NCI-H2029 treated with DMSO at 0.1 percent for 48 hours (cell line): Measurements from ENCODE around the gene C16orf95.

ENCODE experiments used
- DNase-seq: peaks from one replicate; lab custom pipeline; 2025; lab: John Stamatoyannopoulos, UW

The C16orf95 gene

DNA sequence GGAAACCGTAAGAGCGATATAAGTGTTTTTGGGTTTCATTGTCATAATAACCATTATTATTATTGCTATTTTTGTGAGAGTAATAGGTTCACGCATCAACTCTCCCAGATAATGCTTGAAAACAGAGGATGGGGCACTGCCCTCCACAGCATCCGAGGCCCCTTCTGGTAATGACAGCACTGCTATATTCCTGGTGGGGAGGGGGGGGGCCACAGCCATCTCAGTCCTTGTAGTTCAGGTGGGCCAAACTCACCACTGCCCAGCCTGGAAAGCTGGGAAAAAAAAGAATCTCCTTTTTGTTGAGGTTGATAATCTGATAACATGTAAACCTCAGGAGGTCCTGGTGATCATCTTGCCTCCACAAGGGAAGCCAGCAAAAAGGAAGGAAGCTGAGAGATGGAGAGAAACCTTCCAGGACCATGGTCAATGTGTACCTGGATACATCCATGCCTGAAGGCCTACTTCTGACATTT is 706 bp downstream of the C16orf95 start:
- DNase-seq: no peak

DNA sequence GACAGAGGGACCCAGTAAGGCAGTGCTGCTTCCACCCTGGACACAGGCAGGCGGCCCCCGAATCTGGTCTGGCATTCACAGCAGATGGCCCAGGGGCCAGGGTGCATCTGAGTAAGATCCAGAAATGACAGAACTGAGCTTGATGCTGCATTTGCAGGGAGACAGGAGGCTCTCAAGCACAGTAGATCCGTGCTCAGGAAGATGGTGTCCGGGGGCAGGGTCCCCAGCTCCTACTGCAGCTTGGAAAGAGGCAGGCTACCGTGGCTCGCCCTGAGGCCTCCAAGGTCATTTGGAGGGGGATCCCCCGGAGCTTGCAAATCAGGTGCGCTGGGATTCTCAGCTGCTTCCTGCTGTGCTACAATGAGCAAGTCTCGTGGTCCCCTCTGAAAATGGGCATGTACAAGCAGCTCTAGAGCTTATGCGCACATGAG is 2.2 kb downstream of the C16orf95 start:
- no peak for DNase-seq

GRCh38 chr16:87312008-87312407 is 5.2 kb downstream of the C16orf95 start:
- no peak for DNase-seq

GRCh38 chr16:87311387-87311786 is 5.8 kb downstream of the C16orf95 start:
- no peak for DNase-seq

GRCh38 chr16:87310610-87311009 is 6.6 kb downstream of the C16orf95 start:
- no peak for DNase-seq

GRCh38 chr16:87309620-87310525 is 7.3 kb downstream of the C16orf95 start:
- no peak for DNase-seq

DNA sequence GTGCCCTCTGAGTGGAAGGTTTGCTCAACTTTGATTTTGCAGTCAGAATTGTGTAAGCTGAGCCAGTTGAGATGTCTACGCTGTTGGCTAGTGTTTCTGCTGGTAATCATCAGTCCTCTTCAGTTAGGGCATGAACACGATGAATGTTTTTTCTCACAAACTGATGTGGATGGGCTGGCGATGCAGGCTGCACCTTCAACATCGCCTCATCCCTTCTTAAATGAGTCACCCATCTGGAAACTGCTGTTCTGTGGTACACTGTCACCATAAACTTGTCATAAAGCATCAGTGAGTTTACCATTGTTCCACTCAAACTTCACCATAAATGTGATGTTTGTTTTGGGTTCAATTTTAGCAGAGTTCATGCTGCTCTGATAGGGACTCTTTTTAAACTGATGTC is 8.4 kb downstream of the C16orf95 start:
- DNase-seq: no peak

DNA sequence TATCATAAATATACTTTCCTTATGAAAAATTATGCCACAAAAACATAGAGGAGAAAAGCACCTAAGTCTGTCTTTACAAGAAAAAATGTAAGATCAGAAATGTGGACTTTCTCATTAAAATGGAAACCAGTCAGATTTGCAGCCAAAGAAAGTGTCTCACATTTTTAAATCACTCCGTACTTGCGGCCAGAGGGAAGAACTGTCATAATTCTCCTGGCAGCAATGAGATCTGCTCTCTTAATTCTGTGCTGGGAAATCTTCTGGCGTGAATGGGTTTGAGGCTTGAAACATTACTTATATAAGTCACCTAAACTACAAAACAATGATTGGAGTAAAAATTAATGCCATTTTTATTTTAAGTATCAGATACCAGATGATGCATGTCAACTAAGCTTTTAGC is 10.7 kb downstream of the C16orf95 start:
- DNase-seq: no peak

GRCh38 chr16:87305505-87306391 is 11.4 kb downstream of the C16orf95 start:
- no peak for DNase-seq

GRCh38 chr16:87304951-87305350 is 12.2 kb downstream of the C16orf95 start:
- no peak for DNase-seq

DNA sequence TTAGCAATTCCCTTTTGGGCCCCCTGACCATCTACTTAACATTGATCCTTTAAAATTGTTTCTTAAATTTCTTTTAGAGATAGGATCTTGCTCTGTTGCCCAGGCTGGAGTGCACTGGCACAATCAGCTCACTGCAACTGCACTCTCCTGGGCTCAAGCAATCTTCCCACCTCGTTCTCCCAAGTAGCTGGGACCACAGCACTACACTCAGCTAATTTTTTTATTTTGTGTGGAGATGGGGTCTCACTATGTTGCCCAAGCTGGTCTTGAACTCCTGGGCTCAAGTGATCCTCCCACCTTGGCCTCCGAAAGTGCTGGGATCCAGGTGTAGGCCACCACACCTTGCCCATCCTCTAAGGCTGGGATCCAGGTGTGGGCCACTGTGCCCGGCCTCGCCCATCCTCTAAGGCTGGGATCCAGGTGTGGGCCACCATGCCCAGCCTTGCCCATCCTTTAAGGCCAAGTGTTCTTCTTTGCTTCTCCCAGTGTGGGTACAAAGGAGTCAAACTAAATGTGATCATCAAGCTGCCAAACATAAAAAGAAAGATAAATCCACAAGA is 13.2 kb downstream of the C16orf95 start:
- DNase-seq: no peak

DNA sequence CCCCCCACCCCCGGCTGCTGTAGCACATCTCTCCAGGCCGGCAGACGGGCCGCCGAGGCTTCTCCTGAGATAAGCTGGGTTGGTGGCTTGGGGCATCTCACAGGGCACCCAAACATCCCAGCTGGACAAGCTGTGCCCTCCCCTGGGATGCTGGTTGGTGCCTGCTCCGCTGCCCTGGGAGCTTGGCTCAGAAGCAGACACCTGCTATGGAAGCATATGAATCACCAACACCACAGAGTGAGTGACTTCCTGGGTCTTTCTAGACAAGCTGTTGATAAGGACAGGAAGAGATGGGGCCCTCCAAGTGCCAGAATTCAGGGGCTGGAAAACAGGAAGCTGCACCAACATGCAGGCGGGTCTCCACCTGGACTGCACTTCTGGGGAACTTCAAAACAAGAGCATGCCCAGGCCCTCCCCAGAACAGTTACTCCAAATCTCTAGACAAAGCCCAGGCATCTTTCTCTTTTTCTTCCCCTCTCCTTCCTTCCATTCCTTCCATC is 13.7 kb downstream of the C16orf95 start:
- no peak for DNase-seq

DNA sequence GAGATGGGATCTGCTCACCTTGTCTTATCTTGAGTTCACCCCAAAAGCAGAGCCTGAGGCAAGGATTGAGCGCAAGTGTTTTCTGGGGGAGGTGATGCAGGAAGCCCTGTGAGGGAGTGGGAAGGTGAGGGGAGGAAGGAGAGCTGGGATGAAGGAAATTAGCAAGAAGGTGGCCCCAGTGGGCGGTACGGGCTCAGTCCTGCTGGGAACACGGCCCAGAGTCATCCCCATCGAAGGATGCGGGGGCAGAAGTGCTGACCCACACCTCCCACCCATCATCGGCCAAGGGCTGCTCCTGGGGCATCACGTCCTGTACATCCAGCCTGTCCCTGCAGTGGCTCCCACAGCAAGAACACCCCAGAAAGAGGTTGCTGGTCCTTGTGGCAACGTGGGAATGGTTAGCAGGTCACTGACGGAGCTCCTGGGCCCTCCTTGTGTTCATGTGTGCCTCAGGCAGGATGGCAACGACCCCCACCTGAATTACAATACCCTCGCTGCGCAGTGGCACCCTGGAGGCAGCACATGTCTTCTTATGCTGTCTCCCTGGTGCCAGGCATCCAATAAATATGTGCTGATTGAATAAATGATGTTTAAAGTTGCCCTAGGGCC is 18.2 kb downstream of the C16orf95 start:
- no peak for DNase-seq

DNA sequence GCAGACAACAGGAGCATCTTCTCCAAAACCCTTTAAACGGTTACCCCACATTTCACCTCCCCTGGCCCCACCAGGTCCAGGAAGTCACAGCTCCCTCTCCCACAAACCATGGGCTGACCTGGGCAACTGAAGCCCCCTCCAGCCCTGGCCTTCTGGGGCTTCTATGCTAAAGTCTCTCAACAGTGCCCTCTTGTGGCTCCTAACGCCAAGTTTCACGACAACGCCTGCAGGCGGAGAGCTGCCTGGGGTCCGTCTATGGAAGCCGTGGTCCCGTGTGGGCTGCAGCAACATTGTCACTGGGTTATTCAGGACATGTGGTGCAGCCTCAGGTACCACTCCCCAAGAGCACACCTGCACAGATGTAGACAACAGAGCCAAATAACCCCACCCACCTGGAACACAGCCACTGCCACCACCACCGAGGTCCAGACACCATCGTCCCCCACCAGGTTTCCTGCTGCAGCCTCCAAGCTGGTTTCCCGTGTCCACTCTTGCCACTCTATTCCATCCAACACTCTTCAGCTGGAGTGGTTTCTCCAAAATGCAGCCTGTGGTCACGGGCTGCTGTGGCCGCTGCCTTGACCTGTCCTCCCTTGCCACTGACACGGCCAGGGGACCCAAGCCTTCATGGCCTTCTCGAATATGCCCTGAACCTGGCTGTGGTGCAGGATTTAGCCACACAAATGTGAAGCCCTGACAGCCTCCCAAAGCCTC is 19.1 kb downstream of the C16orf95 start:
- DNase-seq: no peak

- DNase-seq: no peak
These were observed 19.8 kb downstream of the C16orf95 start for GRCh38 chr16:87297407-87297806.

- no peak for DNase-seq
These were observed 21.3 kb downstream of the C16orf95 start for GRCh38 chr16:87295661-87296531.

DNA sequence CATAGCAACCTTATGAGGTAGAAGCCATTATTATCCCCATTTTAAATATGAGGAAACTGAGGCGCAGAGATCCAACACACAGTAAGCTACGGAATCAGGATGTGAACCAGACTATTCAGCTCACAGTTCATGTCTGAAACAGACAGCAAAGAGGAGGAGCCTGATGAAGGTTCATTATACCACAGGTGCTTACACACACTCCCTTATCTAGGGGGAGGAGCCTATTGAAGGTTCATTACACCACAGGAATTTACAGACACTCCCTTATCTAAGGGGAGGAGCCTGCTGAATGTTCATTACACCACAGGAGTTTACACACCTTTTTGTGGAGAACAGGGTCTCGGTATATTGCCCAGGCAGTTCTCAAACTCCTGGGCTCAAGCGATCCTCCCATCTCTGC is 21.9 kb downstream of the C16orf95 start:
- no peak for DNase-seq

DNA sequence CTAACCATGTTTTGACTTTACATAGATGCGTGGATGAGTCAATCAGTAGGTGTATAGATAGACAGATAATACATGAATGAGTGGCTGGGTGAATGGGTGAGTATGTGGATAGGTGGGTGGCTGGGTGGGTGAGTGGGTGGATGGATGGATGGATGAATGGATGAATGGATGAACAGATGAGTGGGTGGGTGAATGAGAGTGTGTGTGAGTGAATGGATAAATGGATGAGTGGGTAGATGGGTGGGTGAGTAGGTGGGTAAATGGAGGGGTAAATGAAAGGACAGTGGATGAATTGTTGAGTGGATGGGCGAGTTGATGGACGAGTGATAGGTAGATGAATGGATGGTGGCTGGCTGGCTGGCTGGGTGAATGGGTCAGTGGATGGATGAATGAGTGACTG is 23.2 kb downstream of the C16orf95 start:
- no peak for DNase-seq

- no peak for DNase-seq
These were observed 25.2 kb downstream of the C16orf95 start for GRCh38 chr16:87291944-87292343.

GRCh38 chr16:87288753-87289362 is 28.3 kb downstream of the C16orf95 start:
- DNase-seq: no peak
